ENCODE data around the gene ARHGAP18.
A peak's percentile ranks its signal among the peaks of the same experiment; 100 is the strongest.

ARHGAP18 gene

DNA sequence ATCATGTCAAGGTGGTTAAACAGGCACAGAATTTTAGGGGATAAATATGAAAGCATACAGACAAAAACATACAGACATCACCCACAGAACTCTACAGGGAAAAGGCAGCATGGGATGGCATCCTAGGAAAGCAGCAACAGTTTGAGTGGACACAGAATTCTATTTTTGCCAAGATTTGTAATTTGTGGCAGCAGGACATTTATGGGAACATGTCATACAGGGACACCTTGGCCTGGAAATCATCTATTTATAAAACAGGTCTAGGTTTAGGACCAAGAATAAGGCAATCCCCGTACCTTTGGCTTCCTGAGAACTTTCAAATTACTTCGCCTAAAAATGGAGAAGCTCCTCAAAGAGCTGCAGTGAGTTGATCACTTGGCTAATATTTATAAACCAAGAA lies 17.5 kb downstream of the ARHGAP18 start:
- DNase-seq (ENCODE audit: low spot score): no peak

DNA sequence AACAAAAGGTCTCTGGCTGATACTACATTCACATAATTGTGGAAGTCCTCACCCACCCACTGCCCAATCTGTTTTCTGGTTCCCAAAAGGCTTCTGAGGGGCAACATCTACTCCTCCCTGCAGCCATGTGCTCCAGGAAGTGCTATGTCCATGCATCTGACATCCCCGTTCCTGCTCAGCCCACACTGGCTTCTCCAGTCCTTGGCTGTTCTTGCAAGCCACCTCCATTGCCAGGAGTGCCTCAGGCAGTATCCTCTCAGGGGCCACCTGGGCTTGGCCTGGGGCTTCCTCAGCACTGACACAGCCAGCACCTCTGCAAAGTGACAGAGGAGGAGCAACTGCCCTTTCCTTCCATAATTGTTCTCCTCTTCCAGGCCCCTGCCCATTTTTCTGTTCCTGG lies 18.3 kb downstream of the ARHGAP18 start:
- no peak for DNase-seq (ENCODE audit: low spot score)

DNA sequence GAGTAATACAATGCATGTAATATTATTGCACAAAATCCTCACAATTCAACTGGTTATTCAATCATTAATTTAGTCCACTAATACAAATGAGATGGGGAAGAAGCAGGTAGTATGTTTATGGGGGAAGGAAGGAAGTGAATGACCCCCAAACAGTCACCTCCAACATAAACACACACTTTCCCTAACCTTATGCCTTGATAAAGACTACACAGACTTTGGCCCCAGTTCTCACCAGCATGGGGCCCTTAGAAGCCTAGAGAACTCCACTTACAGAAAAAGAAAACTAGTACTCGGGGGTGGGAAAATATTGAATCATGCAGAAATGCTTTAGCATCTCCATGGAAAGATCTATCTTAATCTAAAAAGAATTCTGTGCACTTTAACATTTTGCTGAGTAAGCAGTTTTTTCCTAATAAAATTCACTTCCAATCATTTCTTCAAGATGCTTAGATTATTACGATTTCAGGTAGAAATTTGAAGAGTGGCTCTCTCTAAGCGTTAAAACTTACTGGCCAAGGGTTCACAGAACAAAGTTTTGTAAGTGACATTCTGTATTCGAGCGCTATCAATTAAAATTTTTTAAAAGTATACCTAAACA lies 18.8 kb downstream of the ARHGAP18 start:
- DNase-seq (ENCODE audit: low spot score): no peak

DNA sequence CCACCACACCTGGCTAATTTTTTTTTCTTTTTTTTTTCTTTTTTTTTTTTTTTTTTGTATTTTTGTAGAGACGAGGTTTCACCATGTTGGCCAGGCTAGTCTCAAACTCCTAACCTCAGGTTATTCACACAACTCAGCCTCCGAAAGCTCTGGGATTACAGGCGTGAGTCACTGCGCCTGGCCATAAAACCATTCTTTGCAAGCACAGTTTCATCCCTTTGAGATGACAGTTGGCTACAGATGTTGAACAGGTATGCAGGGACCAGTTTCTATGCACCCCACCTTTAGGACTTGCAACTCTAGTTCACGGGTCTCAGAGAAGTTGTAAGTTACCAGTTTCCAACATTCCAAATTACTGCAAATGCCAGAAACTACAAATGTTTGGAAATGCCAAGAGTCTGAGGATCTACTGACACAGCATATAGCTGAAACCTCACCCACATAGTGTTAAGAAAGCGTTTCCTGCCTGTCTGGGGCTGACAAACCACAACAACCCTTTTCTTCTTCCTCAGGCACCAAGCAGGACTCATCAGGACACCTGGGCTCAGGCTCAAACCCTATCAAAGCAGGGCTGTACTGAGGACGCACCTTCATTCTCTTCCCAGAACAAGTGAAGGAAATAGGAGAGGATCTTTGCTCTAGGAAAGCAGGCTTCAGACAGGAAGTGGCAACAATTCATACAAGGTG lies 22.9 kb downstream of the ARHGAP18 start:
- no peak for DNase-seq (ENCODE audit: low spot score)

DNA sequence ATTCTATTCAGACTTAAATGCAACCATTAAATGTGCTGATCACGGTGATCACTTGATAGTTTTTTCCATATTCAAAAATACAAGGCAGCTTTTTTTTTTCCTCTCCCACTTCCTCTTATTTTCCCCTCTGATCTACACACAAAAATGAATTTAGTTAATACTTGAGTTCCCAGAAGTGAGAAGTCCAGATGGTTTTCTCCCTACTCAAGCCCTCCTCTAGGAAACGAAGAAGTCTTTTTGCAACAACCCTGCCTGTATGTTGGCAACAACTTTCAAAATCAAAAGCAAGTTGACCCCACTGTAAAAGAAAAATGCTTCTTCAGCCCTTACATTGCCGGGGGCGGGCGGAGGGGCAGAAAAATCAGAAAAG lies 24.3 kb downstream of the ARHGAP18 start:
- DNase-seq (ENCODE audit: low spot score): no peak

DNA sequence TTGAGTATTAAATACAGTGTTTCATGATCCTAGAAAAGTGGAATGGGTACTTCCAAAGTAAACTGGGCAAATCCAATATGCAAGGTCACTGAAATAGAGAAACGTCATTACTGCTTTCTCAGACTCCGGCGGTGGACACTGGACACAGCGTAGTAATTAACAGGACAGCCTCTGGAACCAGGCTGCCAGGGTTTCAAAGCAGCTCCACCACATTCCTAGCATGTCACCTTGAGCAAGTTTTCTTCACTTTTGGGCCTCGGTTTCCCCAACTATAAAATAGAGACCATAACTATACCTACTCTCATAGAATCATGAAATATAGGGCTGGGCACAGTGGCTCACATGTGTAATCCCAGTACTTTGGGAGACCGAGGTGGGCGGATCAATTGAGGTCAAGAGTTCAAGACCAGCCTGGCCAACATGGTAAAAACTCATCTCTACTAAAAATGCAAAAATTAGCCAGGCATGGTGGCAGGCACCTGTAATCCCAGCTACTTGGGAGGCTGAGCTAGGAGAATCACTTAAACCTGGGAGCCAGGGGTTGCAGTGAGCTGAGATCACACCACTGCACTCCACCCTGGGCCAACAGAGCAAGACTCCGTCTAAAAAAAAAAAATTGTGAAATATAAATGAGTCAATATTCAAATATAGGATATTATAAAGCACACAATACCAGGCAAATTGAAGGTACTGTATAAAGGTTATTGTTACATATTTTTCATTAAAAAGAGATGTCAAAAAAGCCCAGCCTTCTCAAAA lies 24.9 kb downstream of the ARHGAP18 start:
- no peak for DNase-seq (ENCODE audit: low spot score)

DNA sequence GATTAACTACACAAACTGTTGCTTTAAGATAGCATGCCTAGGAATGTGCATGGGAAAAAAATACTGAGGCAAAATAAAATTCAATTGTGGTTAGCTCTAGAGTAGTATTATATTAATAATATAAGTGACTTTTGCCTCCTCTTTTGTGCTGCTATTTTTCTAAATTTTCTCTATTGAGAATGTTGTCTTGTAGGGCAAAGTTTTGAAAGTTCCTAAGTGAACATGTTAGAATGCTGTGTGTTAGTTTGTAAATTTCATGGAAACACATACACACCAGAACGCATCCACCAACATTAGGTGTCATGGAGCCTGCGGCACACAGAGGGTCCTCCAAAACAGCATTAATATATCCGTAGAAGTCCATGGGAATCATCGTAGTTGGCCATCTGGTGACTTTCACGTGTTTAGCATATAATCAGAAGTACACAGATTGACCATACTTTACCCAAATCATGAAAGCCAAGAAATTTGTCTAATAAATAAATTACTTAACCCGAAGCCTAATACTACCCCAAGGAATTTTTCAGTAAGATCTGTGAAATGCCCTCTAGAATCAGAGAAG lies 25.6 kb downstream of the ARHGAP18 start:
- DNase-seq (ENCODE audit: low spot score): no peak

DNA sequence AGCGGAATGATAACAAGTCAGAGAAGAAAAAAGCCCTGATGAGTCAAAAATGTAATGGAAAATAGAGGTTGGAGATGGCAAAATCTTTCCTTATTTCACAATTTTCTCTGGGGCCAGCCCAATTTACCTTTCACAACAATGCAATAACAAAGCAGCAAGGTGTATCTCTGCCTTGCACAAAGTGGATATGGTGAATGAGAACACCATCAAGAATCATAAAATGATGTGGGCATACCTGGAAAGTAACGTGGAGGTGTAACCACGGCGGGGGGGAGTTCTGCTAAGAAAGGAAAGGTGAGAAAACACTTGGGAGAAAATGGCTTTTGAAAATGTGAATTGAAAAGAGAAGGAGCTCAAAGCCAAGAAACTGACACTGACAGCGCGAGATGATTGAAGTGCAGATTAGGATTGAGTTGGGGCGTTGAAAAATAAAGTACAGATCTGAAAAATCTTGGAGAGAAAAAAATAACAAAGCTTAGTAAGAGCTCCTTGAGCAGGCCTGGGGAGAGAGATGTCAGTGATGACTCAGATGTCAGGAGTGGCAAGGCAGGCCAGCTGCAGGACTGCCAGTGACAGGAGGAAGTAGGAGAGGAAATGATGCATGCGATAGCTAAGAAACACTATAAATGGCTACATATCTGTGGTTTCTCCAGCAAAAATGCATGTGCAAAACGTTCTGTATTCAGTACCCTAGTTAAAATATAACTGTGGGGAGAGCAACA lies 26.2 kb downstream of the ARHGAP18 start:
- no peak for DNase-seq (ENCODE audit: low spot score)

DNA sequence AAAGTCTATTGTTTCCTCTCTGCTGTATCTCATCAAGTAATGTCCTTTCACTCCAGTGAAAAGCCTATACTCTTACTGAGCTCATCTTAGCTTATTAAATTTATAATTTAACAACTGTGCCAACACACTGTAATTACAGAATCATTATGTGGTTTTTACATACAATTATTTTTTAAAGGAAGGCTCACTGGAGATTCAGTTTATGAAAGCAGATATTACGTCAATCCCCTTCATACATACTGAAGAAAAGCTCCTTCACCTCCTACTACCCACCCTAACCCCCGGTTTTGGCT lies 28.1 kb downstream of the ARHGAP18 start:
- DNase-seq (ENCODE audit: low spot score): no peak

DNA sequence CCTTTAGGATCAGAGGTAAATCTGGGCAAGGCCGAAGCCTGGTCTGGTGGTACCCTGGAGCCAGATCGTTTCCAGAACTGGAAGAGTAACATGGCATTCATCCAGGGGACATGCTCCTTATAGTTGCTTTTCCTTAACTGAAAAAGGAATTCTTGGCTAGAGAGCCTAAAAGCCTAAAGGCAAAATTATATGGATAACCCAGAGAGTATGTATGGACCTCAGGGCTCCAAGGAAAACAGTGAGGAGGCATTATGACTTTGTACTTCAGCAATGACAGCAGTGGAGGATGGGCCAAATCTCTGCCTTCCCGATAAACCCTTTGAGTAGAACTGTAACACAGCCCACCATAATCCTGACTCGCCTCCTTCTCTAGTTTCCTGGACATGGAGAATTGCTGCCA lies 29.3 kb downstream of the ARHGAP18 start:
- no peak for DNase-seq (ENCODE audit: low spot score)

DNA sequence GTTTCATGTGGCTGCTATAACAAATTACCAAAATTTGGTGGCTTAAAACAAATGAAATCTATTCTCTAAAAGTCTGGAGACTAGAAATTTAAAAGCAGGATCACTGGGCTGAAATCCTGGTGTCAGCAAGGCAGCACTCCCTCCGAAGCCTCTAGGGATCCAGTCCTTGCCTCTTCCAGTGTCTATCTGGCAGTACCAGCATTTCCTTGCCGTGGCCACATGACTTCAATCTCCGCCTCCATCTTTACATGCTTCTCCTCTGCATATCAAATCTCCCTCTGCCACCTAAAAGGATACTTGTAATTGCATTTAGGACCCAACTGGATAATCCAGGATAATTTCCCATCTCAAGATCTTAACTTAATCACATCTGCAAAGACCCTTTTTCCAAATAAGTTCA lies 30.2 kb downstream of the ARHGAP18 start:
- peak; percentile 4 for DNase-seq (ENCODE audit: low spot score)

DNA sequence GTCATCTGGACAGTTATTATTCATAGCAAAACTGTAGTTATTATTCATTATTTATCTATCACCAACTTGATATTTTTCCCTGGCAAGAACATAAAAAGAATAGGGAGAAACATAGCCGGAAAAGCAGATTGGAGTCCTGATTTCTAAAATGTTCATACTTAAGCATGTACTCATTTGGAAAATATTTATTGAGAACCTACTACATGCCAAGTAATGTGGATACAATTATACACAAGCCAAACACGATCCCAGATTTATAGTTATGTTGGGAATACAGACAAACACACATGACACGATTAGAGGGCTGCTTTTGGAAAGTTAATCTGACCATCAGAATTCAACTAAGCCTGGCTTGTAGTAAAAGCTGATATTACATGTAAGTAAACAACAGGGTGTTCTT lies 30.7 kb downstream of the ARHGAP18 start:
- no peak for DNase-seq (ENCODE audit: low spot score)

DNA sequence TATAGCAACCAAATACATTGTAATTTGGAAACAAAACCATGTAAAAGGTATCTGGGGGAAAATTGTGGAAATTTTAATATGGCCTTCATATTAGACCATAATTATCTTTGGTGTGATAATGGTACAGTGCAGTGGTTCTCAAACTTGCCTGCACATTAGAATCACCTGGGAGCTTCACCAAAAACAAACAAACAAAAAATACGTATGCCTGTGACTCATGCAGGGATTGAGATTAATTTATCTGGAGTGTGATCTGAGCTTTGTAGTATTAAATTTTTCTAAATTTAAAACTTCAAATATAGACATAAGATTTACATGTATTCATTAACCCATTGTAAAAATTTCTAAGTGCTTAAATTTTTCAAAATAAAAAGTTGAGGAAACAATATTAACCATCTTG lies 31.5 kb downstream of the ARHGAP18 start:
- no peak for DNase-seq (ENCODE audit: low spot score)

DNA sequence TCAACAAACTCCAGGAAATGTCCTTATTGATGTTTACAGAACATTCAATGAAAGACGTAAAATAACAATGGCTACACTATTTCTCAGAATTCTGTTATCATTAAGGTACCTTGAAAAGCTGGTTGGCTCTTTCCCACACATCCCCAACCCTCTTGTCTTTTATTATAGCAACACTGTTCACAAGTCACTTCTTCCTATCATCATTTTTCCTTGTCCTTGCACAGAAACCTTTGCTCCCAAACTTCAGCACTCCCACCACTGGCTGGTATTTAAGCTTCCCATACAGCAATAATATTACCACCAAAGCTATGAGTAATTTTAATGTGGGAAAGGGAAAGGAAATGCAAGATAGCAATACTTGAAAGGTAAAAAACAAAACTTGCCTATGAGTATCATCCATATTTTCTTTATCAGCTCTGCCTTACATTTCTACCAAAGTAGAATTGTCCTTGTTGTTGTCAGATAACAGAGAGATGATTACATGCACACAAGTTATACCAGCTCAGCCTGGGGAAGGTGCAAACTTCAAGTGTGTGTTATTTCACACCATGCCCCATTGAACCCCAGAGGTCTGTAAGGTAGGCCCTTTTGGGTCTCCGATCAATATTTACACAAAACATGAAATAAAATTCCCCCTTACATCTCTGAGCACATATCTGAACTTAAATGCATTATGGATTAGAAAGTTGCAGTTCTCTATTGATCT lies 32.2 kb downstream of the ARHGAP18 start:
- DNase-seq (ENCODE audit: low spot score): no peak

DNA sequence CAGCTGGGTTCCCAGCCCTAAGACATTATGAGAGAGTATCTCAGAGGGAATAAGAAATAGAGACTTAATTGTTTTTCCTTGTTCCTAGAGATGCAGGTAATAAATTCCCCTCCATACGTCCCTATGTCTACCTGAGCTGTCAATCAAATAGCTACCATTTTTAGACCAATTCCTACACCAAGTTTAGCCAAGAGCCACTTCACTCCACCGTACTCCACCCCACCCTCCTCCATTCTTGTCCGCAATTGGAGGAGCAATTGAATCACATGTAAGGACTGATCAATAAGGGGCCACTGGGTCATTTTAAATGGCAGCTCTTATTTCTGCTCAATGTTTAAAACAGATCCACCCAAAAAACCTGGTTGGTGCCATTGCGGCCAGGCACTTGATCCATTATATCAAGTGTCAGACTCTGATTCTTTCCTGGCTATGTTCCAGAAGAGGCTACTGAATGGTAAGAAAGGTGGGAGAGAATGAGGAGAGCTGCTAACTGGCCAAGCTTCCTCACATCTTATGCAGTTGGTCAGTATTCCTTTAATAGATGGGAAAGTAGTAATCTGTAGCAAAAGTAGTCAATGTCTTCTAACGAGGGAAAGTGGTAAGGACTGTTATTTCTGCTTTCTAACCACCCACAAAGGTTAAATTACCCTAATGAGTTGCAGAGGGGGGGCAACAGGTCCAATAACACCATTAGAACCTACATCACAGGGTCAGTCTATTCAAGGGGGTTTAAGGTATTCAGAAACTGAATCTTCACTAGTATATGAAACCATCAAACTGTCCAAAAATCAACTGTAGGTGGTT lies 34.1 kb downstream of the ARHGAP18 start:
- no peak for DNase-seq (ENCODE audit: low spot score)

DNA sequence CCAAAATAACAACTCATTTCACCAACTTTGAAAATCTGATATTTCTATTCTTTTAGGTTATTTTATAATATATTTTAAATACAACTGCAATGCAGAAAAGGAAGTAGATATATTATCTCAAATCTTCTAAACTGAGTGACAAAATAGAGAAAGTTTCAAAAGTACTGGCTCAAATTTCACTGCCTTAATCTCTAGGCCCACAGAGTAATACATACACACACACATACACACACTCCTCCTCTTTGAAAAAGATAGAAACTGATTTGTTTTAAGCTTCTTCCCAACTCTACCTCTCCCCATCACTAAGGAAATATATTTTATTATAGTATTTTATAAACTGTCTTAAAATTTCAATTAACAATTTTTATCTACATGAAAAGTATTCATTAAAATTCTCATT lies 36.2 kb downstream of the ARHGAP18 start:
- DNase-seq (ENCODE audit: low spot score): no peak

DNA sequence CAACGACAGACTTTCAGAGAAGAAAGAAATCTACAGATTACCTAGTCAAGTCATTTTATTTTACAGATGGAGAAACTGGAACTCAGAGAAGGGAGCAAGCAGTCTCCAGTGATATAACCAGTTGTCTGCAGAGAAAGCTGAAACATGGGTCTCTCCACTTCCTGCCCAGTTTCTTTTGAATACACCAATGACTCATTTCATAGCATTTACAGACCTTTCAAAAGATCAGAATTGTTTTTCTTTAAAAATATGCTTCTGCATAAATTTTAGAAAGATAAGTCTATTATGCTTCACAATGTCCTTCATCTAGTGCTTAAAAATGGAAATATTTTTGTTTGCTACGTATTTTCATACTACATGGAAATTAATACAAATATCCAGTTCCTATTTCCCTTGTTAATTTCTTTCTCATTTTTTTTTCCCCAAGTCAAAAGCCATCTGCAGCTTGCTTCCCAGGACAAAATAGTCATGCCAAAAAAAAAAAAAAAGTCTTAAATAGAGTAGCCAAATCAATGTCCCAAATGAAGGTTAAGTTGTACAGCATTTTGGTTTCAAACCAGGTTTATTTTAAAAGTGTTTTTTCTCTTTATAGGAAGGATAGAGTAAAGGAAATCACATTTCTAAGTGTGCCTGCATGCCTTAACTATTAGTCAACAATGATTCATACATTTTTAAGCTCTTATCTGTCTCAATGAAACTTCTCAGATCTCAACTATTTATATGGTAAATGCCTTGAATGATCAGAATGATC lies 36.9 kb downstream of the ARHGAP18 start:
- no peak for DNase-seq (ENCODE audit: low spot score)

DNA sequence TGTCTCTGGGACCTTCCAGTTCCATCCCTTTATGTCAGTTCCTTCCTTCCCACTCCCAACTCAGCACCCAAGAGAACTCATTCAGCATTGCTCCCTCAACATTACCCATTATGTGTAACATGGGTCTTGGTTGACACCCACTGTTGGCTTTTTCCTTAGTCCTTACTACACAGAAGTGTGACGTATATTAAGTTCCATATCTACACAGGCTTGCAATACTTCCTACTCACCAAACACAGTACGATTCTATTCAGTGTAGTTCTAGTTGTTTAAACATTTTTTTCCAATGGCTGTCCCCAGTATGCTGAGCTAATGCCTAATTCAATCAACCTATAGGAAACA lies 37.7 kb downstream of the ARHGAP18 start:
- no peak for DNase-seq (ENCODE audit: low spot score)

DNA sequence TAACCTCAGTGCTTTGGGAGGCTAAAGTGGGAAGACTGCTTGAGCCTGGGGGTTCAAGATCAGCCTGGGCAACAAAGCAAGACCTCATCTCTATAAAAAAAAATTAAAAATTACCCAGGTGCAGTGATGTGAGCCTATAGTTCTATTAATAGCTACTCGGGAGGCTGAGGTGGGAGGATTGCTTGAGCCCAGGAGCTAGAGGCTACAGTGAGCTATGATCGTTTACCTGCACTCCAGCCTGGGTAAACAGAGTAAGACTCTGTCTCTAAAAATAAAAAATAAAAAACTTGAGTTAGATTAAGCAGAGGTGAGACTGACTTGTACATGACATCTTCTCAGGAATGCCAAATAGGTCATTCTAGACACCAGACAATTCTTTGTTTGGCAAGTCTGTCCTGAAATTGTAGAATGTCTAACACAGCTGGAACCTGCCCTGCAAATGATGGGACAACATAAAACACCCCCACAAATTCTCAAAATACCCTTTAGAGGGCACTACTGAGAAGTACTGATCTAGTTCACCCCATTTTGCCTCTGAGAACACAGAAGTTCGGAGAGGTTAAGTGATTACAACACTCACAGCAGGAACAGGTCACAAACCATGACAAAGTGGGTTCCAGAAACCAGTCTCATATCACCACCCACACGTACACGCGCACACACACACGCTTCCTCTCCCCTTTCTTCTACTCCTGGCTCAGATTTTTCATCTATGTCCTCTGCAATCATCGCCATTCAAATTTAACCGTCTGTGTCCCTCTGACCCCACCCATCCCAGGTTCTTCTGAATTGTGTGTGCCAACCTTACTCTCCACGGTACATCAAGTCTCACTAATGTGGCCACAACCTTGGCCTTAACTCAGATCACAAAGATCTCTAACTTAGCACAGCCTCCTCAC lies 38.3 kb downstream of the ARHGAP18 start:
- no peak for DNase-seq (ENCODE audit: low spot score)
